Mesothelial cell of epicardium (in vitro differentiated cells): ENCODE data around the gene MLEC. TPM values are rescaled to one million over a fixed set of nuclear protein-coding genes. Genes with fewer than 3 reads are reported as not detected.
"Not testable (repeated sequence)": the region's sequence is repeated elsewhere in the genome, so short reads cannot be mapped to it uniquely, and the experiment has no call there.

ENCODE experiments used
- DNase-seq, 2 experiments: peaks; one replicate each; pipeline ENCODE4 v3.0.0; 2021; ENCODE audit warnings: low spot score in 2 of 2; ENCODE audit not compliant: unreplicated experiment in 2 of 2
- H3K27ac Mint-ChIP-seq: 2 replicates; pipeline ENCODE4 v1.8.0; 2021; ENCODE audit warnings: mixed read lengths
- H3K27me3 Mint-ChIP-seq: 2 replicates; pipeline ENCODE4 v1.8.0; 2021; ENCODE audit warnings: low read depth, mixed read lengths
- H3K36me3 Mint-ChIP-seq: 2 replicates; pipeline ENCODE4 v1.8.0; 2021; ENCODE audit warnings: mixed read lengths
- H3K4me1 Mint-ChIP-seq: 2 replicates; pipeline ENCODE4 v1.8.0; 2021; ENCODE audit warnings: mixed read lengths
- H3K4me3 Mint-ChIP-seq: 2 replicates; pipeline ENCODE4 v1.8.0; 2021; ENCODE audit warnings: mild to moderate bottlenecking, moderate library complexity, mixed read lengths
- H3K9me3 Mint-ChIP-seq: 2 replicates; pipeline ENCODE4 v1.8.0; 2021; ENCODE audit warnings: mixed read lengths
- total RNA-seq: library from RNA; stranded (reverse); gene quantifications from 3 replicates; pipeline ENCODE4 v1.2.1, GENCODE V29; 2021
- TF ChIP-seq, protein P1 (sequence below): fragments of 200-600 bp; sonication (generic); IDR thresholded peaks from one replicate; pipeline ENCODE4 v1.5.0; 2021; ENCODE audit warnings: antibody characterized with exemption; ENCODE audit not compliant: unreplicated experiment

MLEC gene
- total RNA-seq, 1 donor from 2014 or later: 174 TPM

DNA sequence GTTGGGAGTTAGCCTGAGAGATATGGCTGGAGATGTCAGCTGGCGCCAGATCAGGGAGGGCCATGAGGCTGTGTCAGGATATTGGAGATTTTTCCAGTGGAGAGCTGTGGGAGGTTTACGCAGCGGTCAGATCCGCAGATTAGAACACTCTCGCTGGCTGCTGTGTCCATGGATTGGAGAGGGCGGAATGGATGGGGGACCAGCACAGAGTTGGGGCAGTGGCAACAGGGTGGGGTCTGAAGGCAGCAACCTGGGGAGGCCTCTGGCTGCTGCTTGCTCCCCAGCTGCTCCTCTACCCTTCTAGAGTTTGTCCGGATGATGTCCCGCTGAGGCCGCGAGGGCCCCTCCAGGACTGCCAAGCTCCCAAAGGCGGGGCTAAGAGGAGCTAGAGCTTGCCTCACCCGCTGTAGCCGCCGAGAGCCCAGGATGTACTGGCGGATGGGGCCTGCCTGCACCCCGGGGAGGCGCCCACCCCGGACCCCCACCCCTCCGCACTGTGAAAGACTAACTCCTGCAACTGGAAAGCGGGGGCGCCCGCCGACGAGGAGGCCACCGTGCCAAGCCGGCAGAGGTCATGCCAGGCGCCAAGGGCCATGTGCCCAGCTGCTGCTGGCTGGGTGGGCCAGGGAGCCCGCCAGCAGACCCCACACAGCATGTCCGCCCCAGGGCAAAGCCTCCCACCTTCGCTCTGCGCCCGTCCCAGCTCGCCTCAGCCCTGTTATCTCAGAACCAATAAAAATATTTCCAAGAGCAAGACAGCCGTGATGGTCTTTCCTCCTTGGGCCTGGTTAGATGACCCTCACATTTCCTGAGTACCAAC lies 20.2 kb upstream of the MLEC start:
- Mint-ChIP-seq H3K27ac (no peak overlapping the region), H3K36me3 (no peaks in the 10 kb centered on the region), H3K4me3 (no peak overlapping the region), H3K4me1 (peaks cover 25% of the 10 kb centered on the region), H3K9me3 (no peaks in the 10 kb centered on the region), H3K27me3 (peaks cover 2% of the 10 kb centered on the region)
- TF ChIP-seq, protein P1, sequence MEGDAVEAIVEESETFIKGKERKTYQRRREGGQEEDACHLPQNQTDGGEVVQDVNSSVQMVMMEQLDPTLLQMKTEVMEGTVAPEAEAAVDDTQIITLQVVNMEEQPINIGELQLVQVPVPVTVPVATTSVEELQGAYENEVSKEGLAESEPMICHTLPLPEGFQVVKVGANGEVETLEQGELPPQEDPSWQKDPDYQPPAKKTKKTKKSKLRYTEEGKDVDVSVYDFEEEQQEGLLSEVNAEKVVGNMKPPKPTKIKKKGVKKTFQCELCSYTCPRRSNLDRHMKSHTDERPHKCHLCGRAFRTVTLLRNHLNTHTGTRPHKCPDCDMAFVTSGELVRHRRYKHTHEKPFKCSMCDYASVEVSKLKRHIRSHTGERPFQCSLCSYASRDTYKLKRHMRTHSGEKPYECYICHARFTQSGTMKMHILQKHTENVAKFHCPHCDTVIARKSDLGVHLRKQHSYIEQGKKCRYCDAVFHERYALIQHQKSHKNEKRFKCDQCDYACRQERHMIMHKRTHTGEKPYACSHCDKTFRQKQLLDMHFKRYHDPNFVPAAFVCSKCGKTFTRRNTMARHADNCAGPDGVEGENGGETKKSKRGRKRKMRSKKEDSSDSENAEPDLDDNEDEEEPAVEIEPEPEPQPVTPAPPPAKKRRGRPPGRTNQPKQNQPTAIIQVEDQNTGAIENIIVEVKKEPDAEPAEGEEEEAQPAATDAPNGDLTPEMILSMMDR: no peak
- no peak for DNase-seq

GRCh38 chr12:120668091-120668867 lies 18.7 kb upstream of the MLEC start:
- H3K4me3 Mint-ChIP-seq: no peak overlapping the region
- peaks cover 25% of the 10 kb centered on the region for H3K4me1 Mint-ChIP-seq
- peak overlapping the region; percentile 54 for H3K27ac Mint-ChIP-seq
- H3K9me3 Mint-ChIP-seq: no peaks in the 10 kb centered on the region
- peaks cover 2% of the 10 kb centered on the region for H3K27me3 Mint-ChIP-seq
- TF ChIP-seq, protein P1: no peak
- H3K36me3 Mint-ChIP-seq: no peaks in the 10 kb centered on the region
- no peak for DNase-seq

DNA sequence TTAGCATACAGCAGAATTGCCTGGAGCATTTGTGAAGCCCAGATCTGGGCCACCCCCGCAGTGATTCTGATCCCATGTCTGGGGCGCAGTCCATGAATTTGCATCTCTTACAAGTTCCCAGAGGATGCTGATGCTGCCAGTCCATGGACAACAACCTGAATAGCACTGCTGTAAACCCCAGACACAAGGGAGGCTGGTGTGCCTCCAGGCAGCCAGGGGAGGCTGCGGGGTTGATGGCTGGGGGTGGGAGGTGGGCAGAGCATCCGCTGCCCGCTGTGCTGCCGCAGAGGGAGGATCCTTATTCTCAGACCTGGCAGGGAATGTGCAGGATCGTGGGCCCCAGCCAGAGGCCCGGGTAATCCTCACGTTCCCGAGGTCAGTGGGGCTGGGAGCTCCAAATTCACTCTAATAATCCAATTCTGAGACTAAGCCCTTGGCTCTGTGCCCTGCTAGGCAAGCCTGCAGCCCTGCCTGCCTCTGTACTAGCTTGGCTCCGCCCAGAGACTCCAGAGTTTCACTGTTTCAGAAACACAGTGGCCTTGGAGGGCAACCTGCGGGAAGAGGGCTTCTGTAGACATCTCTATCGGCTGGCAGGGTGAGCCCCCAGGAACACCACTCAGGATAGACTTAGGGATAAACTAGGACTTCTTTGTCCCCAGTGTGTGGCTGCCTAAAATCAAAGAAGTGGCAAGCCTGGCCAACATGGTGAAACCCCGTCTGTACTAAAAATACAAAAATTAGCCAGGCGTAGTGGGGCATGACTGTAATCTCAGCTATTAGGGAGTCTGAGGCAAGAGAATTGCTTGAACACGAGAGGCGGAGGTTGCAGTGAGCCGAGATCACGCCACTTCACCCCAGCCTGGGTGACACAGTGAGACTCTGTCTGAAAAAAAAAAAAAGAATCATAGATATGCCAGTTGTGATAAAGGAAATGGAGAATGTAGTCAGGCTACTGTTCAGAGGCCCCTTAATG lies 17.8 kb upstream of the MLEC start:
- Mint-ChIP-seq H3K4me1 (peaks cover 25% of the 10 kb centered on the region), H3K27ac (peak overlapping the region; percentile 96), H3K4me3 (no peak overlapping the region), H3K36me3 (no peaks in the 10 kb centered on the region), H3K9me3 (no peaks in the 10 kb centered on the region), H3K27me3 (peaks cover 3% of the 10 kb centered on the region)
- peak in 1 of 2 experiments; percentile 55 for DNase-seq
- TF ChIP-seq, protein P1: no peak

DNA sequence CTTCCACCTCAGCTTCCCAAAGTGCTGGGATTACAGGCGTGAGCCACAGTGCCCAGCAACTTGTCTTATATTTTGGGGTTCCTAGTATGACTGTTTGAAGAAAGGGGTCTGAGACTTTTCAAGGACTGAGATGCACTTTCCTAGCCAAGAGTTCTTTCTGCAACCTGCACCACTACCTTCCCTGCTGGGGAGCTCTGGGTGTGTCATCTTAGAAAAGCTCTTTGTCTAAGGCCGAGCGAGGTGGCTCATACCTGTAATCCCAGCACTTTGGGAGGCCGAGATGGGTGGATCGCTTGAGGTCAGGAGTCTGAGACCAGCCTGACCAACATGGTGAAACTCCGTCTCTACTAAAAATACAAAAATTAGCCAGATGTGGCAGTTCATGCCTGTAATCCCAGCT lies 16.7 kb upstream of the MLEC start:
- DNase-seq, H3K27me3 Mint-ChIP-seq, H3K9me3 Mint-ChIP-seq, H3K36me3 Mint-ChIP-seq, H3K4me3 Mint-ChIP-seq, H3K27ac Mint-ChIP-seq: not testable (repeated sequence)
- peaks cover 25% of the 10 kb centered on the region for H3K4me1 Mint-ChIP-seq

DNA sequence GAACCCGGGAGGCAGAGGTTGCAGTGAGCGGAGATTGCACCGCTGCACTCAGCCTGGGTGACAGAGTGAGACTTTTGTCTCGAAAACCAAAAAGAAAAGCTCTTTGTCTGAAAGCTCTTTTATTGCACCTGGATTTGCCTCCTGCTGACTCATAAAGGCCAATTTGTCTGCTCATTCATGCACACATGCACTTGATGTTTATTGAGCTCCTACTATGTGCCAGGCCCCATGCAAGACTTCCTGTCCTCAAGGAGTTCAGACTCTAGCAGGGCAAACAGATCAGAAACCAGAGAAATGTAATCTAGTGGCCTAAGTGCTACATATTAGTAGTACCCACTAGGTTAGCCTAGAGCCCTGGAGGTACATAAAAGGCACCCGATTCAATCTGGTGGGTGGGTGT lies 16.3 kb upstream of the MLEC start:
- H3K27me3 Mint-ChIP-seq: peaks cover 6% of the 10 kb centered on the region
- DNase-seq: no peak
- H3K27ac Mint-ChIP-seq: no peak overlapping the region
- peaks cover 3% of the 10 kb centered on the region for H3K9me3 Mint-ChIP-seq
- peaks cover 25% of the 10 kb centered on the region for H3K4me1 Mint-ChIP-seq
- H3K4me3 Mint-ChIP-seq: no peak overlapping the region
- TF ChIP-seq, protein P1: no peak
- no peaks in the 10 kb centered on the region for H3K36me3 Mint-ChIP-seq
